ENCODE measurements around the gene SLC51B. TPM values are rescaled to one million over a fixed set of nuclear protein-coding genes. Genes with fewer than 3 reads are reported as not detected.

SLC51B gene
- total RNA-seq, 1 donor from 2014 or later = not detected

DNA sequence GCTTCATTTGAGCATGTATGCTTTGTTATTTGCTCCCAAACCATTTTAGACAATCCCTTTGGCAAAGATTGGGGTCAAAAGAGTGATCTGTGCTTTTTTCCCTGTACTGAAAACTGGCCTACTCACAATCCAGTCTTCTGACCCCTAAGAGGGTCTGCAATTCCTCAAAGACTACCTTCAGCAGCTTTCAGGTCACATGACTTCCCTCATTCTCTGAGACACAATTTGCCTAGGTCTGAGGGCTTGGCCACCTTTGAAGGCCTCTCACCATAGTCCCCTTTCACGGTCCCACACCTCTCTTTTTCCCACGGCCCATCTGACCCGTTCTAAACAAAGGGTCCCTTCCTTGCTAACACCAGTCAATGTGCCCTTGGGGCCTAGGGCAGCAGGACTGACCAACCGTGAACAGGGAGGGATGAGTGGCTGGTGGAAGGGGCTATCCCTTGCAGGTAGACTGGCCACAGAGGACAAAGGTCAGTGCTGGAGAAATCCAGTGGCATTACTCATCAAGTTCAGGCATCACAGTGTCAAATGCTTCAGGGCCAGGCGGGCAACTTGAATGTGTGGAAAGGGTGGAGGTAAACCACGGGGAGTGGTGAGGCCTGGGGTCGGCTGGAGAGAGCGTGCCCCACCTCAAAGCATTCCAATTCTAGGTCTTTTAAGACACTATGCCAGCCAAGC, 11.8 kb downstream of the SLC51B start:
- TF ChIP-seq, protein P1, sequence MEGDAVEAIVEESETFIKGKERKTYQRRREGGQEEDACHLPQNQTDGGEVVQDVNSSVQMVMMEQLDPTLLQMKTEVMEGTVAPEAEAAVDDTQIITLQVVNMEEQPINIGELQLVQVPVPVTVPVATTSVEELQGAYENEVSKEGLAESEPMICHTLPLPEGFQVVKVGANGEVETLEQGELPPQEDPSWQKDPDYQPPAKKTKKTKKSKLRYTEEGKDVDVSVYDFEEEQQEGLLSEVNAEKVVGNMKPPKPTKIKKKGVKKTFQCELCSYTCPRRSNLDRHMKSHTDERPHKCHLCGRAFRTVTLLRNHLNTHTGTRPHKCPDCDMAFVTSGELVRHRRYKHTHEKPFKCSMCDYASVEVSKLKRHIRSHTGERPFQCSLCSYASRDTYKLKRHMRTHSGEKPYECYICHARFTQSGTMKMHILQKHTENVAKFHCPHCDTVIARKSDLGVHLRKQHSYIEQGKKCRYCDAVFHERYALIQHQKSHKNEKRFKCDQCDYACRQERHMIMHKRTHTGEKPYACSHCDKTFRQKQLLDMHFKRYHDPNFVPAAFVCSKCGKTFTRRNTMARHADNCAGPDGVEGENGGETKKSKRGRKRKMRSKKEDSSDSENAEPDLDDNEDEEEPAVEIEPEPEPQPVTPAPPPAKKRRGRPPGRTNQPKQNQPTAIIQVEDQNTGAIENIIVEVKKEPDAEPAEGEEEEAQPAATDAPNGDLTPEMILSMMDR (IDR thresholded peaks at IDR 0.05; ENCODE audit: partially characterized antibody, unreplicated experiment) = no peak
- Mint-ChIP-seq H3K36me3 (ENCODE audit: unreplicated experiment) (no peaks in the 10 kb centered on the region), H3K4me1 (ENCODE audit: low read depth, unreplicated experiment) (peaks cover 4% of the 10 kb centered on the region), H3K9me3 (ENCODE audit: unreplicated experiment) (peaks cover 1% of the 10 kb centered on the region), H3K4me3 (ENCODE audit: unreplicated experiment) (no peak overlapping the region), H3K27me3 (ENCODE audit: unreplicated experiment) (peaks cover 10% of the 10 kb centered on the region), H3K27ac (ENCODE audit: unreplicated experiment) (no peak overlapping the region)
- no peak for DNase-seq

DNA sequence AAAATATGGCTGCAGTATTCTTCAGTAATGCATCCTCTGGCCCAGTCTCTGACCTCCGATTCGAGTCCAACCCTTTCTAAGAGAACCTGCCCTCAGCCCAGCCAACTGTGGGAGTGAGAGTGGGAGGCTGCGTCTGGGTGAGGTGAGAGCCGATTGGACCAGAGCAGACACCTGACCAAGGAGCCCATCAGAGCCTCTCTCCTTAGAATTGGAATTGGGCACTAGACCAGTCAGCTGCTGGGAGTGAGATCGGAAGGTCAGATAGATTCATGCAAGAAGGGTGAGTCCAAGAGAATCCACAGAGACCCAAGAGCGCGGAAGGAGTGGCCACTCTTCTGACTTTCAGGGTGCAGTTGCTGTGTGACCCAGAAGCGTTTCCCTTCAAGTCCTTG, 12.4 kb downstream of the SLC51B start:
- Mint-ChIP-seq H3K4me3 (ENCODE audit: unreplicated experiment) (no peak overlapping the region), H3K27ac (ENCODE audit: unreplicated experiment) (no peak overlapping the region), H3K36me3 (ENCODE audit: unreplicated experiment) (no peaks in the 10 kb centered on the region), H3K4me1 (ENCODE audit: low read depth, unreplicated experiment) (peaks cover 4% of the 10 kb centered on the region), H3K9me3 (ENCODE audit: unreplicated experiment) (no peaks in the 10 kb centered on the region), H3K27me3 (ENCODE audit: unreplicated experiment) (peaks cover 10% of the 10 kb centered on the region)
- TF ChIP-seq, protein P1 (IDR thresholded peaks at IDR 0.05; ENCODE audit: partially characterized antibody, unreplicated experiment) = no peak
- no peak for DNase-seq

DNA sequence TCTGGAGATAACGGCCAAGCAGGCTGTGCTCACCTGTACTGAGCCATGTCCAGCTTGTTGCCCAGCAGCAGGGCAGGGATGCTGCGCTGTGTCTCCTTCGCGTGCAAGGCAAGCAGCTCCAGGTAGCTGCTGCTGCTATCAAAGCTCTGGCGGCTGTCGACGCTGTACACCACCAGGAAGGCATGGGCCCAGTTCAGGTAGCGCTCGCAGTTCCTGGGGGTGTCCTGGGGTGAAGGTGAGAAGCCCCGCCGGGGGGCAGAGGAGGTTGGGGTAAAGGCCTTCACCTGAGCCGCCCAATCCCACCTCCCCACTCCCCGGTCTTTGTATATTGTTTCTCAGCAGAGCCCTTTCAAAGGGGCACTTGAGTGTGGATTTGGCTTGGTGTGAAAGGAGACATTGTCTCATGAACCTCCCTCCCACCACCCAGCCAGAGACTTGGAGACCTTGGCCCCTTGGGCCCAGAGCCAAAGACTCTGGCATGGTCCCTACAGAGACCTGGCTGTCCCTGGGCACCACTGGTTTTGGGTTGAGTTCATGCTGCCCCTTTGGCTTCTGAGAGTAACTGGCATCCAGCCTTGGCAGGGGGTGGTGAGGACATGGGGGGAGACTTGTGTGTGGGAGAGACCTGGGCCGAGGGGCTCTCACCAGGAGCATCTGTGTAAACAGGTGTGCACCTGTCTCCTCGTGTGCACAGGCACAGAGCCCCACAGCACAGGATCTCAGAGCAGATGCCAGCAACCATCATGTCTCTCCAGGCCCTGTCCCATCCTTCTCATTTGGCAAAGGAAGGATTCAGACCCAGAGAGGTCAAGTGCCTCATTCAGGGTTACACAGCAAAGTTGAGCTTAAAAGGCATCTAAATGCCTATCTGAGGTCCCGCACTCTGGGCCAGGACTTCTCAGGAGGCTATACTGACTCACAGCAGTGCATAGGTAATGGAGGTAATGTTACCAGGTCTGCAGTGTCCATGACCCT, 13.5 kb downstream of the SLC51B start:
- DNase-seq = no peak
- Mint-ChIP-seq H3K27ac (ENCODE audit: unreplicated experiment) (no peak overlapping the region), H3K4me3 (ENCODE audit: unreplicated experiment) (no peak overlapping the region)

DNA sequence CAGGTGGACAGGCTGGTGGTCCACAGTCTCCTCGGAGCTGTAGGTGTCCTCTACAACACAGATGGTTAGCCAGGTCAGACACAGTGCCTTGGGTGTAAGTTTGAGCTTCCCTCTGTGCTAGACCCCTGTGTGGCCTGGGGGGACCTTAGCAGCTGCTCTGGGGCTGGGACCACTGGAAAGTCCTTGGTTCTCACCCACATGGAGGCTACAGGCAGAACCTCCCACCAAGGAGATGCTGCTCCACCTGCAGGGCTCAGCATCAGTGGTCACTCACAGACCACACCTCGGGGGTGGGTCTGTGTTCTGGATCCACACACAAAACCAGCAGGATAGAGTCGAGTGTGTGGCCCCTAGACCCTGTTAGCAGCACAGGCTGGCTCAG, 14.2 kb downstream of the SLC51B start:
- TF ChIP-seq, protein P1 (IDR thresholded peaks at IDR 0.05; ENCODE audit: partially characterized antibody, unreplicated experiment) = no peak
- Mint-ChIP-seq H3K4me3 (ENCODE audit: unreplicated experiment) (no peak overlapping the region), H3K27me3 (ENCODE audit: unreplicated experiment) (peaks cover 10% of the 10 kb centered on the region), H3K27ac (ENCODE audit: unreplicated experiment) (no peak overlapping the region), H3K4me1 (ENCODE audit: low read depth, unreplicated experiment) (no peaks in the 10 kb centered on the region), H3K36me3 (ENCODE audit: unreplicated experiment) (no peaks in the 10 kb centered on the region), H3K9me3 (ENCODE audit: unreplicated experiment) (no peaks in the 10 kb centered on the region)
- no peak for DNase-seq

More for the DNA sequence above, 13.5 kb downstream of the SLC51B start:
- H3K27me3 Mint-ChIP-seq (ENCODE audit: unreplicated experiment) = peaks cover 10% of the 10 kb centered on the region
- no peaks in the 10 kb centered on the region for H3K36me3 Mint-ChIP-seq (ENCODE audit: unreplicated experiment)
- H3K4me1 Mint-ChIP-seq (ENCODE audit: low read depth, unreplicated experiment) = peaks cover 4% of the 10 kb centered on the region
- TF ChIP-seq, protein P1 (IDR thresholded peaks at IDR 0.05; ENCODE audit: partially characterized antibody, unreplicated experiment) = no peak
- no peaks in the 10 kb centered on the region for H3K9me3 Mint-ChIP-seq (ENCODE audit: unreplicated experiment)
